Thymus (tissue), 14 donors: ENCODE measurements around the gene P2RY12. TPM values are rescaled to one million over a fixed set of nuclear protein-coding genes. Genes with fewer than 3 reads are reported as not detected.

Experiments
- DNase-seq, 9 donors: peaks; one replicate each; pipeline ENCODE4 v3.0.0-alpha.2; 2013; ENCODE audit warnings: low spot score in 9 of 9, low read depth in 6 of 9, missing footprints in 1 of 9
- H3K27ac ChIP-seq, 2 donors: one replicate each; pipeline ENCODE4 v1.5.1; 2013; ENCODE audit warnings: control low read depth in 1 of 2, low read depth in 1 of 2, low read length in 1 of 2, mild to moderate bottlenecking in 1 of 2, moderate library complexity in 1 of 2
- H3K27me3 ChIP-seq, 2 donors: one replicate each; pipeline ENCODE4 v1.5.1; 2013; ENCODE audit warnings: low read length in 1 of 2; ENCODE audit not compliant: control insufficient read depth in 2 of 2, insufficient read depth in 1 of 2
- H3K36me3 ChIP-seq, 2 donors: one replicate each; pipeline ENCODE4 v1.5.1; 2013; ENCODE audit warnings: low read length in 1 of 2, mild to moderate bottlenecking in 1 of 2, moderate library complexity in 1 of 2; ENCODE audit not compliant: control insufficient read depth in 2 of 2, insufficient read depth in 2 of 2
- H3K4me1 ChIP-seq, 2 donors: one replicate each; pipeline ENCODE4 v1.5.1; 2013; ENCODE audit warnings: low read length in 2 of 2; ENCODE audit not compliant: control insufficient read depth in 2 of 2, insufficient read depth in 2 of 2
- H3K4me3 ChIP-seq, 2 donors: one replicate each; pipeline ENCODE4 v1.5.1; 2013; ENCODE audit warnings: low read length in 2 of 2, control low read depth in 1 of 2, mild to moderate bottlenecking in 1 of 2
- H3K9me3 ChIP-seq, 2 donors: one replicate each; pipeline ENCODE4 v1.5.1; 2013; ENCODE audit warnings: low read length in 1 of 2, mild to moderate bottlenecking in 1 of 2; ENCODE audit not compliant: control insufficient read depth in 2 of 2, insufficient read depth in 1 of 2
- WGBS: extraction: QIAGEN DNeasy Blood & Tissue Kit; methylation state at CpG from one replicate; pipeline ENCODE4 v1.1.7; 2013; 5-methylcytosine and 5-hydroxymethylcytosine counted together
- long read RNA-seq, 10 donors: transcript quantifications; one replicate each; lab custom pipeline, GENCODE V29; 2026
- polyA plus RNA-seq: library from polyadenylated mRNA; stranded (reverse); fragments of 200-250 nt; gene quantifications from one replicate; pipeline ENCODE4 v1.2.3, GENCODE V29; 2013
- total RNA-seq: library from RNA; stranded (reverse); fragments of 120-200 nt; gene quantifications from one replicate; pipeline ENCODE4 v1.2.4, GENCODE V29; 2013
- donor health status: healthy.

Gene P2RY12
- 2.9 TPM for total RNA-seq
- polyA plus RNA-seq: 0.59 TPM
- long read RNA-seq, donor 1: 0 reads
- long read RNA-seq, donor 2, partial matches to known transcripts: 0 of 1 reads
- long read RNA-seq, donor 2, other reads (novel, unspliced or antisense): 0 of 1 reads
- long read RNA-seq, donor 3: 0 reads
- long read RNA-seq, donor 4, partial matches to known transcripts: 0 of 1 reads
- long read RNA-seq, donor 4, other reads (novel, unspliced or antisense): 0 of 1 reads
- long read RNA-seq, donor 5: 0 reads
- long read RNA-seq, donor 6, partial matches to known transcripts: 0 of 1 reads
- long read RNA-seq, donor 6, other reads (novel, unspliced or antisense): 0 of 1 reads
- long read RNA-seq, donor 7: 0 reads
- long read RNA-seq, donor 8, partial matches to known transcripts: 0 of 1 reads
- long read RNA-seq, donor 8, other reads (novel, unspliced or antisense): 0 of 1 reads
- long read RNA-seq, donor 9: 0 reads
- long read RNA-seq, donor 10: 0 reads

GRCh38 chr3:151384741-151385174, at the start of gene P2RY12:
Gene P2RY12, minus strand, starts transcription at chr3:151384753. Its CDS starts 45,908 bp downstream, at chr3:151338845.
- WGBS: 85% methylated on average over 4 of the region's 4 CpGs
- no peak within 1 kb of the TSS for H3K27ac ChIP-seq

GRCh38 chr3:151432616-151433372, 48.2 kb upstream of the P2RY12 start:
- 96% methylated on average over 7 of the region's 7 CpGs for WGBS
- Histone ChIP-seq H3K36me3 (no peaks in the 10 kb centered on the region), H3K27ac (no peak overlapping the region), H3K4me1 (no peaks in the 10 kb centered on the region), H3K4me3 (no peak overlapping the region), H3K27me3 (no peaks in the 10 kb centered on the region), H3K9me3 (no peaks in the 10 kb centered on the region)
- no peak for DNase-seq

More at GRCh38 chr3:151384741-151385174, at the start of gene P2RY12:
- peak in 1 of 9 donors; percentile 9 for DNase-seq
- H3K4me1 ChIP-seq: no peaks in the 10 kb centered on the region
- H3K4me3 ChIP-seq: no peak within 1 kb of the TSS
- no peaks in the 10 kb centered on the region for H3K27me3 ChIP-seq
- H3K36me3 ChIP-seq: no peaks in the 10 kb centered on the region
- no peaks in the 10 kb centered on the region for H3K9me3 ChIP-seq

- Histone ChIP-seq H3K36me3 (no peaks in the 10 kb centered on the region), H3K27me3 (no peaks in the 10 kb centered on the region), H3K4me3 (no peak overlapping the region), H3K4me1 (no peaks in the 10 kb centered on the region), H3K9me3 (no peaks in the 10 kb centered on the region), H3K27ac (no peak overlapping the region)
- WGBS: 94% methylated on average over 3 of the region's 3 CpGs
- DNase-seq: no peak
Observed at GRCh38 chr3:151431940-151432339, 47.4 kb upstream of the P2RY12 start.

GRCh38 chr3:151430821-151431484, 46.4 kb upstream of the P2RY12 start:
- WGBS: 97% methylated on average over 5 of the region's 5 CpGs
- no peaks in the 10 kb centered on the region for H3K9me3 ChIP-seq
- H3K27ac ChIP-seq: no peak overlapping the region
- no peaks in the 10 kb centered on the region for H3K4me1 ChIP-seq
- no peak overlapping the region for H3K4me3 ChIP-seq
- no peaks in the 10 kb centered on the region for H3K27me3 ChIP-seq
- no peaks in the 10 kb centered on the region for H3K36me3 ChIP-seq
- no peak for DNase-seq

GRCh38 chr3:151428386-151428785, 43.8 kb upstream of the P2RY12 start:
- Histone ChIP-seq H3K4me3 (no peak overlapping the region), H3K27me3 (no peaks in the 10 kb centered on the region), H3K27ac (no peak overlapping the region), H3K9me3 (no peaks in the 10 kb centered on the region), H3K36me3 (no peaks in the 10 kb centered on the region), H3K4me1 (no peaks in the 10 kb centered on the region)
- DNase-seq: no peak
- 99% methylated on average over 2 of the region's 2 CpGs for WGBS

- Histone ChIP-seq H3K27me3 (no peaks in the 10 kb centered on the region), H3K4me3 (no peak overlapping the region), H3K27ac (no peak overlapping the region), H3K9me3 (no peaks in the 10 kb centered on the region), H3K36me3 (no peaks in the 10 kb centered on the region), H3K4me1 (no peaks in the 10 kb centered on the region)
- DNase-seq: no peak
Observed at GRCh38 chr3:151426341-151426657, 41.7 kb upstream of the P2RY12 start.

GRCh38 chr3:151425627-151426340, 41.2 kb upstream of the P2RY12 start:
- DNase-seq: peak in 1 of 9 donors; percentile 9
- Histone ChIP-seq H3K36me3 (no peaks in the 10 kb centered on the region), H3K27ac (no peak overlapping the region), H3K4me3 (no peak overlapping the region), H3K27me3 (no peaks in the 10 kb centered on the region), H3K9me3 (no peaks in the 10 kb centered on the region), H3K4me1 (no peaks in the 10 kb centered on the region)
- WGBS: 91% methylated on average over 4 of the region's 4 CpGs

GRCh38 chr3:151423091-151423490, 38.5 kb upstream of the P2RY12 start:
- Histone ChIP-seq H3K4me3 (no peak overlapping the region), H3K4me1 (no peaks in the 10 kb centered on the region), H3K9me3 (no peaks in the 10 kb centered on the region), H3K36me3 (no peaks in the 10 kb centered on the region), H3K27ac (no peak overlapping the region), H3K27me3 (no peaks in the 10 kb centered on the region)
- DNase-seq: no peak
- WGBS: 97% methylated on average over 5 of the region's 5 CpGs
